ENCODE measurements around the gene FXYD5.
"Not testable (repeated sequence)": the region's sequence is repeated elsewhere in the genome, so short reads cannot be mapped to it uniquely, and the experiment has no call there.

The FXYD5 gene

DNA sequence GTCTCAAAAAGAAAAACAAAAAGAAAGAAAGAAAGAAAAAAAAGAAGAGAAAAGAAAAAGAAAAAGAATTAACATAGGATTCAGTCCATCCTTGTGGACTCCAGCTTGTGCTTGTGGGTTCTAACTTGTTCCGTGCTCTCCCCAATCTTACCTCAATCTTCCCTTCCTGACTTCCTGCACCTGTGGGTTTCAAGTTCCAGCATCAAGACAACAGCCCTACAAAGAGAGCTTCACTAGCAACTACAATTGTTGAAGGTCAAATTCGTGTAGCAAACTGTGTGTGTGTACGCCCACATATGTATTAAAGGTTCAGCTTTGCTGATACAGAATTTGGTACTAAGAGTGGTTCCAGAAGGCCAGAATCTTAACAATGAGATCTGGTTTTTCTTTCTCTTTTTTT, 25.3 kb downstream of the FXYD5 start:
- no peak for DNase-seq (ENCODE audit: low read depth)
- TF ChIP-seq, protein P1, sequence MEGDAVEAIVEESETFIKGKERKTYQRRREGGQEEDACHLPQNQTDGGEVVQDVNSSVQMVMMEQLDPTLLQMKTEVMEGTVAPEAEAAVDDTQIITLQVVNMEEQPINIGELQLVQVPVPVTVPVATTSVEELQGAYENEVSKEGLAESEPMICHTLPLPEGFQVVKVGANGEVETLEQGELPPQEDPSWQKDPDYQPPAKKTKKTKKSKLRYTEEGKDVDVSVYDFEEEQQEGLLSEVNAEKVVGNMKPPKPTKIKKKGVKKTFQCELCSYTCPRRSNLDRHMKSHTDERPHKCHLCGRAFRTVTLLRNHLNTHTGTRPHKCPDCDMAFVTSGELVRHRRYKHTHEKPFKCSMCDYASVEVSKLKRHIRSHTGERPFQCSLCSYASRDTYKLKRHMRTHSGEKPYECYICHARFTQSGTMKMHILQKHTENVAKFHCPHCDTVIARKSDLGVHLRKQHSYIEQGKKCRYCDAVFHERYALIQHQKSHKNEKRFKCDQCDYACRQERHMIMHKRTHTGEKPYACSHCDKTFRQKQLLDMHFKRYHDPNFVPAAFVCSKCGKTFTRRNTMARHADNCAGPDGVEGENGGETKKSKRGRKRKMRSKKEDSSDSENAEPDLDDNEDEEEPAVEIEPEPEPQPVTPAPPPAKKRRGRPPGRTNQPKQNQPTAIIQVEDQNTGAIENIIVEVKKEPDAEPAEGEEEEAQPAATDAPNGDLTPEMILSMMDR (conservative IDR thresholded peaks at IDR 0.05; ENCODE audit: control insufficient read depth, insufficient read depth, low read depth, low read length), result no peak
- H3K4me3 ChIP-seq (ENCODE audit: control insufficient read depth, low read depth, low read length), result no peak overlapping the region

DNA sequence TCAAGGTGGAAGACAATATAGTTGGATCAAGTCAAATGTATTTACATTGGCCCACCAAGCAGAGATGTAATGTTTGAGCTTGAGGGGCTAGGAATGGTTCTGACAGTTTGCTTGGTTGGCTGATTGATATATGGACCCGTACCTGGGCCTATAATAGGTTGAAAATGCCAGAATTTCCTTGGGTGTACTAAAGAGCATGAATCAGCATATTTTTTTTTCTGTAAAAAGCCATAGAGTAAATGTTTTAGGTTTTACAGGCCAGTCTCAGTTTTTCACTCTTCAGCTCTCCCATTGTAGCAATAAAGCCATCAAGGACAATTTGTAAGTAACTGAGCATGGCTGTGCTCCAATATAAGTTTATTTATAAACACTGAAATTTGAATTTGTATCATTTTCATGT, 26.9 kb downstream of the FXYD5 start:
- DNase-seq (ENCODE audit: low read depth), result no peak
- TF ChIP-seq, protein P1 (conservative IDR thresholded peaks at IDR 0.05; ENCODE audit: control insufficient read depth, insufficient read depth, low read depth, low read length), result no peak
- no peak overlapping the region for H3K4me3 ChIP-seq (ENCODE audit: control insufficient read depth, low read depth, low read length)

DNA sequence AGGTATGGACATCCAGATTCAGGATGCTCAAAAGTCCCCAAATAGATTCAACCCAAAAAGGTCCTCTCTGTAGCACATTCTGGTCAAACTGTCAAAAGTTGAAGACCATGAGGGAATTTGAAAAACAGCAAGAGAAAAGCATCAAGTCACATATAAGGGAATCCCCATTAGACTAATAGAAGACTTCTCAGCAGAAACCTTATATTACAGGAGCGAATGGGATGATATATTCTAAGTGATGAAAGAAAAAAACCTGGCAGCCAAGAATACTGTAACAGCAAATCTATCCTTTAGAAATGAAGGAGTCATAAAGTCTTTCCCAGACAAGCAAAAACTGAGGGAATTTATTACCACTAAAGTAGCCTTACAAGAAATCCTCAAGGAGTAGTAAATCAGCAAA, 29.7 kb downstream of the FXYD5 start:
- TF ChIP-seq, protein P1 (conservative IDR thresholded peaks at IDR 0.05; ENCODE audit: control insufficient read depth, insufficient read depth, low read depth, low read length), result no peak
- no peak overlapping the region for H3K4me3 ChIP-seq (ENCODE audit: control insufficient read depth, low read depth, low read length)
- no peak for DNase-seq (ENCODE audit: low read depth)

DNA sequence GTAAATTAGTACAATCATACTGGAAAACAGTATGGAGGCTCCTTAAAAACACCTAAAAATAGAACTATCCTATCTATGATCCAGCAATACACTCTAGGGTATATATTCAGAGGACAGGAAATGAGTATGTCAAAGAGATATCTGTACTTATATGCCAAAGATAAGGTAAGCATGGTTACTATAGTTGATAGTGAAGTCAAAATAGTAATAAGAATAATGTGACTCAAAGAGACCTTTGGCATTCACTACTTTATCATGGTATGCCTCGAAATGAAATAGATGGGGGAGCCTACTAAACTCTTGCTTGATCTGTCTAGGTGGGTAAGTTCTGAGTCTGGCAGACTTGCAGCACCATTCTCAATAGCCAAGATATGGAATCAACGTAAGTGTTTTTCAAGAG, 30.3 kb downstream of the FXYD5 start:
- DNase-seq (ENCODE audit: low read depth), result no peak
- TF ChIP-seq, protein P1 (conservative IDR thresholded peaks at IDR 0.05; ENCODE audit: control insufficient read depth, insufficient read depth, low read depth, low read length), result no peak

DNA sequence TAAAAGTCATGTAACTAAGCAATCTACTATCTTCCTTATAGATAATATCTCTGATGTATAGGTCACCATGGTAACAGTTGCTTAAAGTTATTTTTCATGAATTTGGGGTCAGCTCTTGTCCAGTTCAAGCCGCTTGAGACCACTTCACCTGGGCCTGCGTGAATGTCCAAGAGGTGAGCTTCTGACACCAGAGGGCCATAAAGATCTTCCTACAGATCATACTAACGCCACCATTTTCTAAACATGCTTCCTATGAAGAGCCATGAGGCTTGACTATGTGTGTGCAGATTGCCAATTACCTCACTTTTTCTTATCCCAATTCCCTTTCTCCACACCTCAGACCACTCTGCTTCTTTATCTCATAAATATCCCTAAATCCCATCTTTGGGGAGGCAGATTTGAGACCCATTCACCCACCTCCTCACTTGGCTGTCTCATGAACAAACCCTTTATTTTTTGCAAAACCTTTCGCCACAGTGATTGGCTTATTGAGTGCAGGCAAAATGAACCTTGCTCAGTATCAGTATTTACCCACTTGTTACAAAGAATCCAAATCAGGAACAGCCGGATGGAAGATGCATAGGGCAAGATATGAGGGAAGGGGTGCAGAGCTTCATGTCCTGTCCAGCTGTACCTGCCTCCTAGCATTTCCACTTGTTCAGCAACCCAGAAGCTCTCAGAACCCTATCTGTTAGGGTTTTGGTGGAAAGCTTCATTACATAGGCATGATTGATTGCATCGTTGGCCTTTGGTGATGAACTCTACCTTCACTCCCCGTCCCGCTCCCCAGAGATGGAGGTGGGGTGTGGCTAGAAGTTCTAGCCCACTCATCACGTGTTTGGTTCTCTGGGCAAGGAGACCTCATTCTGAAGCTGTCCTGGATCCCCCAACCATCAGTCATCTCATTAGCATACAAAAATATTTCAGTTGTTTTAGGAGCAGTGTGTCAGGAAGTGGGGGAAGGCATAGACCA, 39.8 kb downstream of the FXYD5 start:
- TF ChIP-seq, protein P1 (conservative IDR thresholded peaks at IDR 0.05; ENCODE audit: control insufficient read depth, insufficient read depth, low read depth, low read length), result no peak
- H3K4me3 ChIP-seq (ENCODE audit: control insufficient read depth, low read depth, low read length), result no peak overlapping the region
- peak; percentile 49 for DNase-seq (ENCODE audit: low read depth)

More for the DNA sequence above, 30.3 kb downstream of the FXYD5 start:
- H3K4me3 ChIP-seq (ENCODE audit: control insufficient read depth, low read depth, low read length), result no peak overlapping the region

DNA sequence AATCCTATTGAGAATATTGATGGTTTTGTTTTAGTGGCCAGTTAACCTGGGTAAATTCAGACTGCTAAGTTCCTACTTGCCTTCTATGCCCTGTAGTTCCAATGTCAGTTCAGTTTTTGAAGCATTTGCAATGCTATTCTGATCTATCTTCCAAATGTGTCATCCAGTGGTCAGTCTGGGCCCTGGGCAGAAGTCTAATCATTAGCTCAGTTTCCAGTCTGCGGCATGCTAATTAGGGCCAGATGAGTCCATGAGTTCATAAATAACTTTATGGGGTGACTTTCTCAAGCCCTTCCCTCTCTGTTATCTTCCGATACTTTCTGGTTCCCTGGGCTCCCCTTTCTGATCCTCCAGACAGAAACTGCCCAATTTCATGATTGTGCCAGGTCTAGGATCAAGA, 41.3 kb downstream of the FXYD5 start:
- DNase-seq (ENCODE audit: low read depth), result peak; percentile 85
- no peak overlapping the region for H3K4me3 ChIP-seq (ENCODE audit: control insufficient read depth, low read depth, low read length)
- TF ChIP-seq, protein P1 (conservative IDR thresholded peaks at IDR 0.05; ENCODE audit: control insufficient read depth, insufficient read depth, low read depth, low read length), result no peak

DNA sequence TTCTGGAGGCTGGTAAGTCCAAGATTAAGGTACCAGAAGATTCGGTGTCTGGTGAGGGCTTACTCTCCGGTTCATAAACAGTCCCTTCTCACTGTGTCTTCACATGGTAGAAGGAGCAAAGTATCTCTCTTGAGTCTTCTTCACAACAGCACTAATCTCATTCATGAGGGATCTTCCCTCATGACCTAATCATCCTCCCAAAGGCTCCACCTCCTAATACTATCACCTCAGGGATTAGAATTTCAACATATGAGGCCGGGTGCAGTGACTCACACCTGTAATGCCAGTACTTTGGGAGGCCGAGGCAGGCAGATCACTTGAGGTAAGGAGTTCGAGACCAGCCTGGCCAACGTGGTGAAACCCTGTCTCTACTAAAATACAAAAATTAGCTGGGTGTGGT, 42.3 kb downstream of the FXYD5 start:
- peak; percentile 77 for DNase-seq (ENCODE audit: low read depth)
- H3K4me3 ChIP-seq (ENCODE audit: control insufficient read depth, low read depth, low read length), result not testable (repeated sequence)
